NCI-H2227 treated with DMSO at 0.1 percent for 48 hours (cell line): ENCODE results near the gene LYZL1.
"Not testable (repeated sequence)": the region's sequence is repeated elsewhere in the genome, so short reads cannot be mapped to it uniquely, and the experiment has no call there.

Experiments used
- DNase-seq: peaks from one replicate; lab custom pipeline; 2025; lab: John Stamatoyannopoulos, UW

Gene LYZL1

GRCh38 chr10:29332061-29332760 lies 43.3 kb downstream of the LYZL1 start:
- no peak for DNase-seq

- no peak for DNase-seq
Measured at GRCh38 chr10:29332761-29333148, 43.9 kb downstream of the LYZL1 start.

GRCh38 chr10:29337526-29337925 lies 48.7 kb downstream of the LYZL1 start:
- not testable (repeated sequence) for DNase-seq

- no peak for DNase-seq
Measured at GRCh38 chr10:29343607-29344038, 54.8 kb downstream of the LYZL1 start.

GRCh38 chr10:29344073-29344820 lies 55.4 kb downstream of the LYZL1 start:
- DNase-seq: no peak

GRCh38 chr10:29345144-29345909 lies 56.5 kb downstream of the LYZL1 start:
- no peak for DNase-seq

- no peak for DNase-seq
Measured at GRCh38 chr10:29345910-29346209, 57.0 kb downstream of the LYZL1 start.

GRCh38 chr10:29346296-29347001 lies 57.6 kb downstream of the LYZL1 start:
- DNase-seq: no peak

GRCh38 chr10:29348836-29349235 lies 60.0 kb downstream of the LYZL1 start:
- DNase-seq: no peak

- no peak for DNase-seq
Measured at GRCh38 chr10:29353305-29353704, 64.4 kb downstream of the LYZL1 start.

GRCh38 chr10:29353887-29354561 lies 65.2 kb downstream of the LYZL1 start:
- no peak for DNase-seq

- DNase-seq: no peak
Measured at GRCh38 chr10:29355411-29355991, 66.6 kb downstream of the LYZL1 start.

GRCh38 chr10:29356931-29357330 lies 68.1 kb downstream of the LYZL1 start:
- no peak for DNase-seq

GRCh38 chr10:29358010-29358616 lies 69.2 kb downstream of the LYZL1 start:
- no peak for DNase-seq

GRCh38 chr10:29360215-29360853 lies 71.5 kb downstream of the LYZL1 start:
- DNase-seq: not testable (repeated sequence)
